NOMO-1 treated with DMSO at 0.1 percent for 48 hours (cell line): ENCODE data around the gene MARK4.

Source experiments
- DNase-seq: peaks from one replicate; lab custom pipeline; 2025; ENCODE audit not compliant: unreplicated experiment; lab: John Stamatoyannopoulos, UW

Gene MARK4

DNA sequence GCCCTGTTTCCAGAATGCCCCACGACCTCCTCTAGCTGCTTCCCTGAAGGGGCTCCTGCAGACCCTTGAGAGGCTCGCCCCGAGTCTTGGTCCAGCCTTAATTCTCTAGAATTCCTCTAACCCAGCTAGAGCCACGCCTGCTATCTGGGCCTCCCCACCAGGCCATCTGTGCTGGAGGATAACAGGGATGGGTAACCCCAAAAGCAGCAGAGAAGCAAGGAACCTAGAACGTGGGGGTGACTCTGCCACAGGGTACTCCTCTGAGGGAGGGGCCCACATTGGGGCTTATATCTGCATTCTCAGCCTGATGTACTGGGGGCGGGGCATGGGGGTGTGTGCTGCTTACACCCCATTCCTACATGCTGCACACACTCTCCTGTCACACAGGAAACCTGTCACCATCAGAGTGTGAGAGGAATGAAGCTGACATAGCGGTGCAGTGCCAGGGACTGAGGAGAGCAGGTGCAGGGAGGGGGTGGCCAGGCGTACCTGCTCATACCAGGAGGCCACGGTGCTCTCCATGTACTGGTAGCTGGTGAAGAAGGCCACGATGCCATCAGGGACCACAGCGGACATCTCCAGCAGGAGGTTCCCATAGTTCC lies 103.3 kb downstream of the MARK4 start:
- DNase-seq: no peak
